ENCODE measurements around the gene GFPT2. TPM values are rescaled to one million over a fixed set of nuclear protein-coding genes. Genes with fewer than 3 reads are reported as not detected.

GFPT2 gene
- total and polyA plus RNA-seq, 9 donors, result 18.5 to 135 (median 41.5) TPM

DNA sequence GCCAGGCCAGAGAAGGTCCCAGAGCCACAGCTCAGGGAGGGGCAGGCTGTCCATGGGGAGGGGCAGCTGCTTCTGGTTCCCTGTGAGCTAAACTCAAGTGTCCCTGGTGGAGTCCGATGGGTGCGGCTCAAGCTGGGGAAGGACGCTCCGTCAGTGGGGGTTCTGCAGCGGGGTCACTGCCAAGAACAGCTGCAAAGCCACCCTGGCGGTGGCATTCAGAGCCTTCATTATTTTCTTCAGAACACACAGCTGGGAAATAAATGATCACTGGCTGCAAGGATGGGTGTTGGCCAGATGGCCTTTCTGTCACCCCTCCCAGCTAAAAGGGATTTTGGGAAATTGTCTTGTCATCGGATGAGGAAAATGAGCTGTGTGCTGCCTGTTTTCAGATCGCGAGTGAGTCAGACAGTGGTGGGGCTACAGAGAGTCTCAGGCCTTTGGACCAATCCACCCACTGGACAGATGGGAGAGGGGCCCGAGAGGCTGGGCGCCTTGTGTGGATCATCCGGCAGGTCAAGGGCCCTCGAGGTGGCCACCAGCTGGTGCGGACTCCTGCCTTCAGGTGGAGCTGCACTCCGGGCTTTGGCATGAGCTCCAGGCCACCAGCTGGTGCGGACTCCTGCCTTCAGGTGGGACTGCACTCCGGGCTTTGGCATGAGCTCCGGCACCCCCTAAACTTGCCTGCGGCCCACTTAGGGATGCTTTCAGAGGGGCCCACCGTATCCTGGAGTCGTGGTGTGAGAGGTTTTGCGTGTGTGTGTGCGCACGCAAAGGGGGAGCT lies 17.9 kb upstream of the GFPT2 start:
- intact Hi-C loops (cut with DNase I), result no loop called here
- no peaks in the 10 kb centered on the region for H3K9me3 ChIP-seq
- 84 to 94% (median 89%) methylated on average over 22 to 24 of the region's 24 CpGs for WGBS, 3 donors
- no peaks in the 10 kb centered on the region for H3K36me3 ChIP-seq
- H3K27ac ChIP-seq, result no peak overlapping the region
- H3K4me3 ChIP-seq, result no peak overlapping the region
- TF ChIP-seq EP300 (IDR thresholded peaks at IDR 0.05), result no peak
- TF ChIP-seq, protein P1, sequence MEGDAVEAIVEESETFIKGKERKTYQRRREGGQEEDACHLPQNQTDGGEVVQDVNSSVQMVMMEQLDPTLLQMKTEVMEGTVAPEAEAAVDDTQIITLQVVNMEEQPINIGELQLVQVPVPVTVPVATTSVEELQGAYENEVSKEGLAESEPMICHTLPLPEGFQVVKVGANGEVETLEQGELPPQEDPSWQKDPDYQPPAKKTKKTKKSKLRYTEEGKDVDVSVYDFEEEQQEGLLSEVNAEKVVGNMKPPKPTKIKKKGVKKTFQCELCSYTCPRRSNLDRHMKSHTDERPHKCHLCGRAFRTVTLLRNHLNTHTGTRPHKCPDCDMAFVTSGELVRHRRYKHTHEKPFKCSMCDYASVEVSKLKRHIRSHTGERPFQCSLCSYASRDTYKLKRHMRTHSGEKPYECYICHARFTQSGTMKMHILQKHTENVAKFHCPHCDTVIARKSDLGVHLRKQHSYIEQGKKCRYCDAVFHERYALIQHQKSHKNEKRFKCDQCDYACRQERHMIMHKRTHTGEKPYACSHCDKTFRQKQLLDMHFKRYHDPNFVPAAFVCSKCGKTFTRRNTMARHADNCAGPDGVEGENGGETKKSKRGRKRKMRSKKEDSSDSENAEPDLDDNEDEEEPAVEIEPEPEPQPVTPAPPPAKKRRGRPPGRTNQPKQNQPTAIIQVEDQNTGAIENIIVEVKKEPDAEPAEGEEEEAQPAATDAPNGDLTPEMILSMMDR (IDR thresholded peaks at IDR 0.05), result no peak
- TF ChIP-seq POLR2A (IDR thresholded peaks at IDR 0.05), result no peak
- no peaks in the 10 kb centered on the region for H3K27me3 ChIP-seq
- no peaks in the 10 kb centered on the region for H3K4me1 ChIP-seq (ENCODE audit: insufficient read depth)
- DNase-seq, result no peak

DNA sequence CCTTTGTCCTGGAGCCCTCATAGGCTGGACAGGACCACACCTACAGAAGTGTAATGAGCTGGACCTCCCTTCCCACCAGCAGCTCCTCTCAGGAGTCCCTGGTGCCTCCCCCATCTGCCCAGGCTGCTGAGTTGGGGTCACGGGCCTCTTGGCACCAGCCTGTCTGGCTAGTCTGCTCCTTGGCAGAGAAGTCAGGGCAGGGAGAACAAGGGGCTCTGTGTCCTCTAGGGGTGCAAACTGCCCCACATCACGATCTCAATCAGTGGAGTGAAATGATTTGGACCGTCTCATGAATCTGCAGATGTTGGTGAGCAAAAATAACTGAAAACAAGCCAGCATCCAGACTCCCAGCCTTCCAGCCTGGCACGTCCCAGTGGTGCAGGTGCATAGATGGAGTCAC lies 14.9 kb upstream of the GFPT2 start:
- WGBS, 3 donors, result 70 to 75% (median 75%) methylated on average over 4 of the region's 4 CpGs
- TF ChIP-seq POLR2A (IDR thresholded peaks at IDR 0.05), result no peak
- TF ChIP-seq, protein P1 (IDR thresholded peaks at IDR 0.05), result no peak
- no peak for TF ChIP-seq EP300 (IDR thresholded peaks at IDR 0.05)
- no peaks in the 10 kb centered on the region for H3K27me3 ChIP-seq

DNA sequence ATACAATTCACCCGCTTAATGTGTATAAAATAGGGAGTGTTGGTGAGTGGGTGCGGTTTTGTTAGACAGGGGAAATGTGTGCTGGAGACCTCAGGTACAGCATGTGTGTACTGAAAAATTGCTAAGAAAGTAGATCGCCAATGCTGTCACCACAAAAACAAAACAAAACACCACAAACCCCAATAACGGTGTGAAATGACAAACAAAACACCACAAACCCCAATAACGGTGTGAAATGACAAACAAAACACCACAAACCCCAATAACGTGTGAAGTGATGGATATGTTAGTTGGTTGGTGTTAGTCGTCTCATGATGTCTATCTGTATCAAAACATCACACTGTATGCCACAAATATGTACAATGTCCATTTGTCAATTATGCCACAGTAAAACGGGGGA lies 14.2 kb upstream of the GFPT2 start:
- Histone ChIP-seq H3K4me1 (ENCODE audit: insufficient read depth) (no peaks in the 10 kb centered on the region), H3K4me3 (no peak overlapping the region), H3K27me3 (no peaks in the 10 kb centered on the region), H3K9me3 (no peaks in the 10 kb centered on the region), H3K36me3 (no peaks in the 10 kb centered on the region), H3K27ac (no peak overlapping the region)
- intact Hi-C loops (cut with DNase I), result no loop called here
- 87% methylated on average over 8 of the region's 8 CpGs for WGBS, 3 donors
- no peak for DNase-seq
- no peak for TF ChIP-seq EP300 (IDR thresholded peaks at IDR 0.05)
- TF ChIP-seq, protein P1 (IDR thresholded peaks at IDR 0.05), result no peak

More for the DNA sequence above, 14.9 kb upstream of the GFPT2 start:
- Histone ChIP-seq H3K9me3 (no peaks in the 10 kb centered on the region), H3K27ac (no peak overlapping the region), H3K4me1 (ENCODE audit: insufficient read depth) (no peaks in the 10 kb centered on the region), H3K36me3 (no peaks in the 10 kb centered on the region), H3K4me3 (no peak overlapping the region)
- no peak for DNase-seq
- intact Hi-C loops (cut with DNase I), result no loop called here

DNA sequence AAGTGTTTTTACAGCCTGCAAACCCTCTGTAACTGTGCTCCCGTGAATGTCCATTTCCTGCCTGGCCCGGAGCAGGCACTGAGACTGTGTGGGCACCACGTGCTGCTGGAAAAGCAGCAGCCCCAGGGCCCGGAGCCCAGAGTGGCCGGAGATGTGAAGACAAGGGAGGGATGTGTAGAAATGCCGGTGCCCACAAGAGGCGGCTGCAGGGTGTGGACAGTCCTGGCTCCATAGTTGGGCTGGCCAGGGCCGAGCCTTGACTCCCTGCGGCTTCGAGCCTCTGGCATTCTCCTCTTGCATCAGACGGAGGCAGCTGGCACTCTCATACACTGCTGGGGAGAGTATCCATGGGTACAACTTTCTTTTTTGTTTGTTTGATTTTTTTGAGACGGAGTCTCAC lies 13.2 kb upstream of the GFPT2 start:
- 66 to 77% (median 69%) methylated on average over 12 of the region's 12 CpGs for WGBS, 3 donors
- Histone ChIP-seq H3K4me1 (ENCODE audit: insufficient read depth) (no peaks in the 10 kb centered on the region), H3K36me3 (no peaks in the 10 kb centered on the region), H3K4me3 (no peak overlapping the region), H3K27ac (no peak overlapping the region), H3K9me3 (no peaks in the 10 kb centered on the region), H3K27me3 (no peaks in the 10 kb centered on the region)
- intact Hi-C loops (cut with DNase I), result no loop called here
- TF ChIP-seq EP300 (IDR thresholded peaks at IDR 0.05), result no peak
- TF ChIP-seq, protein P1 (IDR thresholded peaks at IDR 0.05), result no peak
- TF ChIP-seq POLR2A (IDR thresholded peaks at IDR 0.05), result no peak
- DNase-seq, result no peak
